Amniotic epithelial cell (primary cell): ENCODE results near the gene SPATA3.

Experiments
- DNase-seq: peaks from one replicate; pipeline ENCODE4 v3.0.0-alpha.2; 2010; ENCODE audit warnings: low read depth

Gene SPATA3

DNA sequence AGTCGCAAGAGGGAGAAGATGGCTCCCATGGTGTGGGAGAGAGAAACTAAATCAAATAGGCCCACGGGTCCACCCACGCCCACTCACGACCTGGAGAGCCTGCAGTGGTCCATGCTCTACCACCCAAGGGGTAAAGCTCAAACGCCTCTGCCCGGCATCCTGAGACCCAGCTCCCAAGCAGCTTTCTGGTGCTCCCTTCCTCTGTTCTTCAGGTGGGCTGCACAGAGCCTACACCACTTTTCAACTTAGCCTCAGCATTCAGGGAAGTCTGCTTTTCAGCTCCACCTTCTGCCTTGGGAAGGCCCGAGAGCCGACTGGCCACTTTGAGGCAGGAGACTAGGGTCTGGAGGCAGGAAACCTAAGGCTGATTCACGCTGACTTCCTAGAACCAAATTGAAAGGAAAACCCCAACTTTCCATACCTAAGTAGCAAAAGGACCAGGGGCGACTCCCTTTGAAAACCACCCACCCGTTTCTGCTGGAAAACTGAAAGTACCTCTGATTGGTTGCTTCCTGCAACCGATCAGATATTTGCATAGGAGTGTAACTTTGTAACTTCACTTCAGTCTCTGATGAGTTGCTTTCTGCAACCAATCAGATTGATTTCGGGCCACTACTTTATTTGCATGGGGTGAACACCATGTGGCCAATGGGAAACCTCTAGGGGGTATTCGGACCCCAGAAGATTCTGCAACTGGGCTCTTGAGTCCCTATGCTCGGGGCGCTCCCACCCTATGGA lies 26.8 kb upstream of the SPATA3 start:
- DNase-seq = no peak

DNA sequence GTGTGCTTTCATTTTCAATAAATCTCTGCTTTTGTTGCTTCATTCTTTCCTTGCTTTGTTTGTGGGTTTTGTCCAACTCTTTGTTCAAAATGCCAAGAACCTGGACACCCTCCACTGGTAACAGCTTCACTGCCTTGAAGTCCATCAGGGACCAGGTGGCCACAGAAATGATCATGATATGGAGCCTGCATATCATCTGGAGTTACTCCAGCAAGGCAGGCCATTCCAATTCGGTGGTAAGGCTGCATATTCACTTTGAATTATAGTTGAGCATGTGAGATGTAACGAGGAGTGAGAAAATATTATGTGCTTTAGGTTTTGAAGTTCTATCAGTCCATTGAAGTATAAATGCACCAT lies 26.3 kb upstream of the SPATA3 start:
- DNase-seq = no peak

DNA sequence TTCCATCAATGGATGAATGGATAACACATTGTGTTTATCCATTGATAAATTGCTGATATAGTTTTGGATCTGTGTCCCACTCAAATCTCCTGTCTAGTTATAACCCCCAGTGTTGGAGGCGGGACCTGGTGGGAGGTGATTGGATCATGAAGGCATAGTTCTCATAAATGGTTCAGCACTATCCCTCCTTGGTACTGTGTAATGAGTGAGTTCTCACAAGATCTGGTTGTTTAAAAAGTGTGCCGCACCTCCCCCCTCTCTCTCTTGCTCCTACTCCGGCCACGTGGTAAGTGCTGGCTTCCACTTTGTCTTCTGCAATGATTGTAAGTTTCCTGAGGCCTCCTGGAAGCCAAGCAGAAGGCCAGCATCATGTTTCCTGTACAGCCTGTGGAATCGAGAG lies 23.9 kb upstream of the SPATA3 start:
- DNase-seq = no peak

DNA sequence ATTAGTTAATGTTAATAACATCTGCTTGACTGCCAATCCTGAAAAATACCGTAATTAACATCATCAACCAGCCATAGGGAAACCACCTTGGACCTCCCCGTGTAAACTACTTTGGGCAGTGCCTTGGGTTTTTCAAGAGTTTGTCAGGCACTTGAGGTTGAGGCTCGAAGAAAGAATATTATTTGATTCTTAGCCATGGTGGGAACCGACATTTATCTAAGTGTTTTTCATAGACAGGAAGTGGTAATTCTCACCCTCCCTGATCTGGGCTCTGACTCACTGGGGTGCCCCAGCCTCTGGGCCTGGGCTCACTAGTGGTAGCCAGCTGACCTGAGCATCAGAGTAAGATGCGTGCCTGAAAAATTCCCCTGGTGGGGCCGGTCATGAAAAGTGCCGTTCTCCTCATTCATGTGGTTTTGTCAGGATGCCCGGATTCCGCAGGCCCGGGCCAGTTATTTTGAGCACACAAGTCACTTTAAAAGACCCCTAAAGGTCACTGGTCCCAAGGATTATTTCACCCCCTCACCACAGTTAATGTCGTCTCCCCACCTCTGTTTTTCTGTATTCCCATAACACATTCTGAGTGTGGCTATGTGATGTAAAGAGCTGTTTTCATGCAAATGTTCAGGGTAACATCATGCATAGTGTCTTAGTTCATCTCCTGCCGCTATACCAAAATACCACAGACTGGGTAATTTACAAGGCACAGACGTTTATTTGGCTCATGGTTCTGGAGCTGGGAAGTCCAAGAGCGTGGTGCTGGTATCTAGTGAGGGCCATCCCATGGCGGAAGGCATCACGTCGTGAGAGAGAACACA lies 21.6 kb upstream of the SPATA3 start:
- peak; percentile 86 for DNase-seq

DNA sequence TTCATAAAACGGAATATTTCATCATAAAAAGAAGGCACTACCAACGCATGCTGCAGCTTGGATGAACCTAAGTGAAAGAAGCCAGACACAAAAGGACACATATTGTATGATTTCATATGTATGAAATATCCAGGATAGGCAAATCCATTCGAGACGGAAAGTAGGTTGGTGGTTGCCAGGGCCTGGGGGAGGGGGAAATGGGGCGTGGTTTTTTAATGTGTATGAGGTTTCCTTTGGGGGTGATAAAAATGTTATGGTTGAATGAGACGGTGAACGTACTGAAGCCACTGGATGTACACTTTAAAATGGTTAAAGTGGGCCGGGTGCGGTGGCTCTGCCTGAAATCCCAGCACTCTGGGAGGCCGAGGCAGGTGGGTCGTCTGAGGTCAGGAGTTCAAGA lies 20.0 kb upstream of the SPATA3 start:
- no peak for DNase-seq

DNA sequence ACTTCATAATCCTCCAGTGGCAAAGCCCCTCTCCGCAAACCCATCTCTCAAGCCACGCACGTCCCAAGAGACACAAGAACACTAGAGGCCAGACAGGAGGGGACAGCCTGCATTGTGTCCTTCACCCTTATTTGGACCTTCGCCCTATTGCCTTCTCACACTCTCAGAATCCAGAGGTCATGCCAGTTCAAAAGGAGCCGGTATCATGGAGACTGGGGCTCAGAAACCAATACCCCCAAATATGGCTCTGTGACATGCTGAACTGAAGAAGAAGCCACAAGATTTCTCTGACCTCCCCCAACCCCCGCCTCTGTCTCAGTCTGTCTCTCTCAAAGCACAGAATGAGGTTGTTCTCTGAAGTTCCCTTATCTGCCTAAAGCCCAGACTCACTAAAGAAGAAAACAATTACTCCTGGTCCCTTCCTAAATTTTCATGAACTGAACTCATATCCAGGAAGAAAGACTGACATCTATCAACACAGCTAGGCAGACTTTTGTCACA lies 19.2 kb upstream of the SPATA3 start:
- no peak for DNase-seq

DNA sequence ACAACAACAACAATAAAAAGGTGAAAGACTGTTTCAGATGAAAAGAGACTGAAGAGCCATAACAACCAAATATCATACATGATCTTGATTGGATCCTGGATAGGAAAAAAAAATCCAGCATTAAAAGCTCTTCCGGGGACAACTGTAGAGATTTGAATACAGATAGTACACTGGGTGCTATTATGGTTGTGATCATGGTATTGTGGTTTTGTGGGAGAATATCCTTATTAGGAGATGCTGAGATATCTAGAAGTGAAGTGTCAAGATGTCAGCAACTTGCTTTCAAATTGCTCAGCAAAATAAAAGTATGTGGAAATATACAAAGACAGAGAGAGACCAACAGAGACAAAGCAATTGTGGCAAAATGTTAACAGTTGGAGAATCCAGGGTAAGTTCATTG lies 15.5 kb upstream of the SPATA3 start:
- DNase-seq = peak; percentile 19

DNA sequence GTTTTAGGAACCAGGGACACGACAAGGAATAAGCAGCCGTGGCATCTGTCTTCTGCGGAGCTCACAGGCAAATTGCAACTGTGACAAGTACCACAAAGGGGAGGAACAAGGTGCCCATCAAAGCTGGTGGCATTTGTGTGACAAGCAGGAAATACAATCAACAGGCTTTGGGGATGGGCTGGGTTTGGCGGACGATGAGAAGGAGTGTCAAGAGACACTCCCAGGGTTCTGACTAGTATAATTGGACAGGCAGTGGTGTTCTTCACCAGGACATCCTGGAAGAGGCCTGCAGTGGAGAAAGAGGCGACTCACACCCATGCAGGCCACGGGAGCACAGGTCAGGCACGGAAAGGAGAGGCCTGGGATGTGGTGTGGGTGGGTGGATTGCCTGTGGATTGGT lies 14.2 kb upstream of the SPATA3 start:
- peak; percentile 16 for DNase-seq

DNA sequence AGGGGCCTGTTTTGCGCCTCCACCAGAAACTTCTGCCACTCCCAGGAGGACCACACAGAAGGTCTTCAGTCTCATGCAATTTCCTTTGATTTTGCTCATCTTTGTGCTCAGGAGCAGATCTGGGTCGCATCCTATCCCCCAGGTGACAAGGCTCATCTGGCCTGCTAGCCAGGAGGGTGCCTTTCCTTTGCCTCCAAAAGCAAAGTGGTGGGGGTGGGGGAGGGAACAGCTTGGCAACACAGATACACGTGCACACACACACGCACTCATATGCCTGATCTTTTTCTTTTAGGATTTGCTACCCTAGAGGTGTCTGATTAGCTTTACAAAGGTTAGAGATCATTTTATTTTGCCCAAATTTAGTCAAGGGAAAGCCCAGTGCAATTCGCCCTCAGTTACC lies 13.8 kb upstream of the SPATA3 start:
- DNase-seq = no peak

DNA sequence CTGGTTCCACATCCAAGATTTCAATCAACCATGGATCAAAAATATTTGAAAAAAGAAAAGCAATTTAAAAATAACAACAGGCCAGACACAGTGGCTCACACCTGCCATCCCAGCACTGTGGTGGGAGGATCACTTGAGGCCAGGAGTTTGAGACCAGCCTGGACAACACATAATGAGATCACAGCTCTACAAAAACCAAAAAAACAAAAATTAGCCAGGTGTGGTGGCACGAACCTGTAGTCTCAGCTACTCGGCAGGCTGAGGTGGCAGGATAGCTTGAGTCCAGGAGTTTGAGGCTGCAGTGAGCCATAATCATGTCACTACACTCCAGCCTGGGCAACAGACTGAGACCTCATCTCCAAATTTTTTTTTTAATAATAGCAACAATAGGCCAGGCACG lies 13.4 kb upstream of the SPATA3 start:
- no peak for DNase-seq

DNA sequence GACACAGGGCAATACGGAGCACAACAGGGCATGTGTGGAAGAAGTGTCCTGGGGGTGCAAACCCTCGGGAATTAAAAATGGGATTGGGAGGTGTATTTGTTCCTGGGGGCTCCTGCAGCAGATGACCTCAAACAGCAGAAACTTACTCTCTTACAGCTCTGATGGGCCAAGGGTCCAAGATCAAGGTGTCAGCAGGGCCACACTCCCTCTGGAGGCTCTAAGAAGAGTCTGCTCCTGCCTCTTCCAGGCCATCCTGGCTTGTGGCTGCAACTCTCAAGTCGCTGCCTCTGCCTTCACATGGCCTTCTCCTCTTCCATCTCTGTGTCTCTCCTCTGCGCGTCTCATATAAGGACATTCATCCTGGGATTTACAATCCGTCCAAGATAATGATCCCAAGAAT lies 12.4 kb upstream of the SPATA3 start:
- no peak for DNase-seq

DNA sequence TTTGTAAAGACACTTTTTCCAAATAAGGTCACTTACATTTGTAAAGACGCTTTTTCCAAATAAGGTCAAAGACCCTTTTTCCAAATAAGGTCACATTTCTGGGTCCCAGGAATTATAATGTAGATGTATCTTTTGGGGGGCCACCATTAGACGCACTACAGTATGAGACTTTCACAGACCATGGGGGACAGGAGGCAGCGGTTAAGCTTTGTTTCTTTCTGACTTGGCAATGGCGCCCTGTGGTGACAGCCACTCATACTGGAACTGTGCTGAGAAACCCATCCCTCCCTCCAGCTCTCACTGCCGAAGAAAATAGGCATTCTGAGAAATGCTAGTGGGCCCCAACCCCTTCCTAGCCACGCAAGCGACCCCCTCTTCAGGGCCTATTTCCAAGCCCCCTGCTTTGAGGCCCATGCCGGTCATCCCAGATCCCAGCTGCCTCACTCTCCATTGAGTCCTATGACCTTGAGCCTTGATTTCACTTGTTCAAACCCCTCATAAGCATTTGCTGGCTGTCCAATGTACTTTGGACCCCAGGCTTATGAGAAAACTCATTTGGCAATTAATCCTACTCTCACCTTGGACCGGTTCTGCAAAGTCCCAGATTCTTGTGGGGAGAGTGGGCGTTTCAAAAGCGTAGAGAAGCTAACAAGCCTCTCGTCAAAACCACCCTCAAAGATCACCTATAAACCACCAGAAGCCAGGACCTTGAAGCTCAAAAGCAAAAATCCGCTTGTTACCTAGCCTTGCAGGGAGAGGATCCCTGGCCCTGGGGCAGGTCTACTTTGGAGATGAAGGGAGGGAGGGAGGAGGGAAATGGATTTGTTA lies 11.3 kb upstream of the SPATA3 start:
- no peak for DNase-seq

DNA sequence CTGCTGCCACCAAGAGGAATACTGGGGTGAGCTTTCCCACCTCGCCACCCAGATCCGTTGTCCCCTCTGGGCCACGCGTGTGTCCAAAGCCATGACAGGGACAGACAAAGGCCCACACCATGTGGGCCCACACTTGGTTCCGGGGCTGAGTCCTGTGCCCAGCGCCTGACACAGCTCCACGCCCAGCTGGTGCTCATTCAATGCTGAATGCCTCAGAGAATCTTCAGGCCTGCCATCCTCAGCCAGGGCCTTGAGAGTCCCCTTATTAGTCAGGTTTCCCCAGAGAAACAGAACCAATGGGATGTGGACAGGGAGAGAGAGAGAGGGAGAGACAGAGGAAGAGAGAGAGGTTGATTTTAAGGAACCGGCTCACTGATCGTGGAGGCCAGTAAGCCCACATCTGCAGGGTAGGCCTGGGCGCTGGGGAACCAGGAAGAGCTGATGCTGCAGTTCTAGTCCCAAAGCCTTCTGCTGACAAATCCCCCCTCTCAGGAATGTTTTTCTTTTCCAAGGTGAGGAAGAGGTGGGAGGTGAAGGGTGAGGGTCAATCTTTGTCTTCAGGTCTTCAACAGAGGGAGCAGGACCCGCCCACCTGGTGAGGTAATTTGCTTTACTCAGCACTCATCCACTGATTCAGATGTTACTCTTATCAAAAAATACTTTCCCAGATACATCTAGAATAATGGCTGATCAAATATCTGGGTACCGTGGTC lies 10.2 kb upstream of the SPATA3 start:
- DNase-seq = no peak

DNA sequence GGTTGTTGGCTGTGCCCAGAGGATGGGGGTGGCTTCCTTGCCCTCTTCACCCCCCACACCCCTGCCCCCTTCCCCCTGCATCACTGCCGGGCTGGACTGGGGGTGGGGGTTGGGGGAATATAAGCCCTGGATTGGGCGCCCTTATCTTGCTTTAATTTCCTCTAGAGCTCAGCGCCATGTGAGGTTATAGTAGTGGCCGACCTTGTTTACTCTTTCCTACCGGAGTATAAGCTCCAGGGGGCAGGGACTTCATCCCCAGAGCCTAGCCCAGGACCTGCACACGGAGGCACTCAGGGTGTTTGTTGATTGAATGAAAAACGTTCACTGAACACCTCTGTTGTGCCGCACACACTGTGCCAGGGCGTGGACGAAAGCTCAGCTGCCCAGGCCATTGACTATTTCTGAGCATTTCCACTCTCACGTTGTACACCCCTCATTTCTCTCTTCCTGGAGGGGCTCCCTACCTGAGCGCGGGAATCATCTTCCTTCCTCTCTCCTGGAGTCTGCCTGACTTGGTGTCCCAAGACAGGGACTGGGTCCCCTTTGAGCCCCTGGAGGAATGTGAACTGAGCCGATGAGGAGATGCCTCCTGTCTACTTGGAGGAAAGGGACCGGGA lies 9.3 kb upstream of the SPATA3 start:
- no peak for DNase-seq

DNA sequence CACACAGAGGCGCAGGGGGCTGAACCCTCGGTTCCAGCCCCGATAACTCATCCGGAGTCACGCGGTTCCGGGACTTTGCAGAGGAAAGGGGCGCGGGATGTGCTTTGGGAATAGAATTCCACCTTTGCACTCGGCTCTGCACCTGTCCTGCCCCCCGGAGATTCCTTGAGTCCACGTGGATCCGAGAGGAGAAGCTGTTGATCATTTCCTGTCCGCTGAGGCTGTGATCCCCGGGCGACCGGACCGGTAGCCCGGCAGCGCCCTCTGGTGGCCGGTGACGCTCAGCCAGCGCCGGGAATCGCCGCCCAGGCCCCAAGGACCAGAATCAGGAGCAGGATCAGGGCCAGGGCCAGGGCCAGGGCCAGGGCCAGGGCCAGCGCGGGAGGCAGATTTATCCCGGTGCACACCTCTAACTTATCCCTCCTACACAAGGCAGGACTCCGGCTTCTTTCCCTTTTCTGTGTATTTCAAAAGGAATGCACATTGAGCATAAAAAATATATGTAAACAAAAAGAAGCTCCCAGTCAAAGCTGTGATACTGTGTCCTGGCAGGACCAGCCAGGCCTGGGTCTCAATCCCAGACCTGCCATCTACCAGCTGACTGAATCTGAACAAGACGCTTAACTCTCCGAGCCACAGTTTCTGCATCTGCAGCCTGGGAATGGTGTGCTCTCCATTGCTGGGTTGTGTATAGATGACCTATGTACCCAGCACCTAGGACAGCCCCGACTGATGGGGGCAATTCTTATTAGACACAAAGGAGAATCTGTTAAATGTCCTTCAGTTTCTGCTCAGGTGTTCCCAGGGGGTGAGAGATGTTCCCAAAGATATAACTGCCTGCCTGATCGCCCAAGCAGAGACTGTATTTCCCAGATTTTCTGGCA lies 8.5 kb upstream of the SPATA3 start:
- DNase-seq = peak; percentile 36

DNA sequence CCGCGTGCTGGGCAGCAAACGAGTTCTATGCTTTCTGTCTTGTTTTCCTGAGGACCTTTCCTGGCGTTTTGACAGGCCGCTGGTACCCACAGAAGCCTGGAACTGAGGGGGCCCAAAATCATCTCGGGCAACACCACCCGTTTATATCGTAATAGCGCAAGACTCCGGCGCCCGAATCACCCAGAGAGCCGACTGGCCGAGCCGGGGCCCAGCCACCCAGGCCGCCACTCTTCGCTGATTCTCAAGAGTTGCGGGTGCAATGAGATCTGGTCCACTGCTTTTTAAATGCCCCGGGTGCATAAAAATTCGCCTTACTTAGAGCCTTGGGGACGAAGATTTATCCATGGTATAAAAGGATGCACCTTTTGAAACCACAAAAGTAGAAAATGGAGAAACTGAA lies 6.2 kb upstream of the SPATA3 start:
- DNase-seq = no peak

DNA sequence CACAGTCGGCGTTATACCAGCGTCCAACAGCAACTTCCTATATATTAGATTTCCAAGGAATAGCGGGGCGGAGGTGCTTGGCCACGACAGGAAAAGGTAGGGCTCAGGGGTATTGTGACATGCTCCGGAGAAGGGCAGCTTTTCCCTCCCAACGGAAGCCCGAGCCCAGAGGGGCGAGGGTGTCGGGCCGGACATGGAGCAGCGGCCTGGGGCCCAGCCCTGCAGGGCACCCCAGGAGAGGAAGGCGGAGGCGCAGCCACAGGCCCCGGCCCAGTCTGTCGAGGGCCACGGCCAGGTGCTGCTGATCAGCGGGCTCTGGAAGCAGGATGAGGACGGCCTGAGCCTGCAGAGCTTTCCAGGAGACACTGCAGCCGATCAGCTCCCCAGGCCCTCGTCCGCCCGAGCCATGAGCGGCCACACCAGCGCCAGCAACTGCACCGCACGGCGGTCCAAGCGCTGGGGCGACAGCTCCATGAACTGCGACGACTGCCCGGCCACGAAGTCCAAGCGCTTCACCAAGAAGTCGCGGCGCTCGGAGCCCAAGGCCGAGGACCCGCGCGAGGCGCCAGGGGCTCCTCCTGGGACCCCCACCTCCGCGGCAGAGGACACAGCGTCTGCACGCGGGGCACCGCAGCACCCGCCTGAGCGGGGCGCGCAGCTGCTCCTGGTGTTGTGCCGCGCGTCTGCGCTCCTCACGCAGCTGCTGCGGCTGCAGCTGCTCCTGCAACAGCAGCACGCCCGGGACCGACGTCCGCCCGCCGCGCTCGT lies 5.6 kb upstream of the SPATA3 start:
- no peak for DNase-seq

DNA sequence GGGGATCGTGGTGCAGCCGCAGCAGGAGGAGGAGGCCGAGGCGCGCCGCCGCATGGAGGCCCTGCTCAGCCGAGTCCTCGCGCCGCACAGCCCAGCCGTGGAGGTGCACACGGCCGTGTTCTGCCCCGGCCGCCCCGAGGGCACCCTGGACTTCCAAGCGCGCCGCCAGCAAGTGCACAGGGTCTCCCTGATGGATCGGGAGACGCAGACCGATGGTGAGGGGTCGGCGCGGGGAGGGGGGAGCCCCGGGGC lies 5.1 kb upstream of the SPATA3 start:
- DNase-seq = no peak

DNA sequence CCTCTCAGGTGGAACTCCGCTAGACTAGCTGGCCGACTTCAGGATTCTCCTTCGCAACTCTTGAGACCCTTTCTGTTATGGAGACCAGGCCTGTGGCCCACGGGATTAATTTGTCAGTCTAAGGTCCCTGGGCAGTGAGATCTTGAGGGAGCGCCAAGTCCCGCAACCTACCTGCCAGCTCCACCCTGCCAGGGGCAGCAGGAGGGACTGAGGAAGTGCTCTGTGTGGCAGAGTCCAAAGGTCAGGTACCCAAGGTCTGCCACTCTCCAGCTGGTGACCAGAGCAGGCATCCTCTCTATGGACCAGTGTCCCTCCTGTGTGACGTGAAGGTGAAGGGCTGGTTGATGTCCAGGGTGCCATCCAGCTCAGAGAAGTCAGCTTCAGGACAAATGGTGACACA lies 4.3 kb upstream of the SPATA3 start:
- no peak for DNase-seq

DNA sequence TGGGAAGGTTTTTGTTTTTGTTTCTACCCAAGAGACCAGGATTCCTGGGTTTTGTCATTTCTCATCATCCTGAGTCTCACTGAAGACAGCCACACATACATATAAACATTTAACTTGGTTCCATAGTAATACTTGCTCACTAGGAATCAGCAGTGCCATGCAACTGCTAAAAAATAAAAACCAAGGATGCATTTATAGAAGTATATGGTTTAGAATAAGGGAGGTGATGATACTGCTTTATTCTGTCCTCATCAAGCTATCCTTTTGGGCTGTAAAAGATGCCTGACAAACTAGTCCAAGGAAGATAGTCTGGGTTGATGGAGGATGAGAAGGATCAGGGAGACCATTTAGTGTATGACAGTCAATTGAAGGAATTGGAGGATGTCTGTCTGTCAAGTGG lies 740 bp downstream of the SPATA3 start:
- DNase-seq = no peak
